Tibial nerve (tissue), 4 donors: ENCODE measurements around the gene APBB1. TPM values are rescaled to one million over a fixed set of nuclear protein-coding genes. Genes with fewer than 3 reads are reported as not detected.

Experiments
- DNase-seq, 2 donors: peaks; one replicate each; pipeline ENCODE4 v3.0.0-alpha.2; 2019; ENCODE audit warnings: low spot score in 2 of 2
- H3K27ac ChIP-seq, 4 donors: fragments of 200-600 bp; sonication (generic) in 3 of 4; one replicate each; pipeline ENCODE4 v1.5.1; 2017 to 2019; ENCODE audit warnings: mild to moderate bottlenecking in 1 of 4
- H3K27me3 ChIP-seq, 2 donors: fragments of 200-600 bp; sonication (generic) in 1 of 2; one replicate each; pipeline versions ENCODE4 v1.5.1 to v1.6.0; 2017 to 2019
- H3K36me3 ChIP-seq, 3 donors: fragments of 200-600 bp; sonication (generic); one replicate each; pipeline ENCODE4 v1.5.1; 2018 to 2019
- H3K4me1 ChIP-seq, 4 donors: fragments of 200-600 bp; sonication (generic) in 3 of 4; one replicate each; pipeline ENCODE4 v1.5.1; 2017 to 2019
- H3K4me3 ChIP-seq, 4 donors: fragments of 200-600 bp; sonication (generic) in 3 of 4; one replicate each; pipeline ENCODE4 v1.5.1; 2017 to 2019; ENCODE audit warnings: mild to moderate bottlenecking in 1 of 4, moderate library complexity in 1 of 4
- H3K9me3 ChIP-seq, 4 donors: fragments of 200-600 bp; sonication (generic) in 3 of 4; one replicate each; pipeline ENCODE4 v1.5.1; 2017 to 2019
- EP300 ChIP-seq, 2 donors: sonication (generic); formaldehyde crosslinking; IDR thresholded peaks; one replicate each; pipeline ENCODE4 v1.6.1; 2017; ENCODE audit warnings: antibody characterized with exemption in 2 of 2, mild to moderate bottlenecking in 1 of 2
- POLR2A ChIP-seq, 2 donors: fragments of 450-650 bp; IDR thresholded peaks; one replicate each; pipeline ENCODE4 v1.6.1; 2017; ENCODE audit warnings: antibody characterized with exemption in 2 of 2, mild to moderate bottlenecking in 2 of 2, moderate library complexity in 2 of 2
- WGBS, 2 donors: methylation state at CpG; one replicate each; pipeline ENCODE4 v1.1.5; 2018; 5-methylcytosine and 5-hydroxymethylcytosine counted together
- total RNA-seq, 4 donors: library from RNA; depleted of rRNA; stranded (reverse); fragments of >200 nt; gene quantifications; one replicate each; pipeline ENCODE4 v1.1.0, GENCODE V29; 2016
- TF ChIP-seq, protein P1 (sequence below), 5 experiments: fragments of 200-600 bp in 3 of 5; fragments of 450-650 bp in 2 of 5; sonication (generic) in 3 of 5; IDR thresholded peaks; one replicate each; pipeline ENCODE4 v1.5.1; 2016 to 2019; ENCODE audit warnings: antibody characterized with exemption in 5 of 5, mild to moderate bottlenecking in 3 of 5, moderate library complexity in 2 of 5

APBB1 gene
- total RNA-seq, 4 donors from 2014 or later = 56.1 to 67.6 (median 62.8) TPM

DNA sequence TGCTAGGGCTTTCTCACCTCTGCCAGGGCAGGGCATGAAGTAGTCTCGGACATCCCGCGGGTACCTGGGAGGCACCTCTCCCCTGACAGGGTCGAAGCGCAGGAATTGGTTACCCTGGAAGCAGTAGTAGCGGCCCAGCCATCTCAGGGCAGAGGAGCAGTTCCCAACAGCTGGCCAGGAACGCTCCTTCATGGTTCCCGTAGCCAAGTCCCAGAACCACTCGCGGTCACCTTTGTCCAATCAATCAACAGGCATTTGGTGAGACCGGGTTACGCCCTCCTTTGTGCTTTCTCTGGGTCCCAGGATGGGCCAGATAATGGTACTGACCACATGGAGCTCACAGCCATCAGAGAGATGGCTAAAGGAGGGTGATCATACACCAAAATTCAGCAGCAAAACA lies 18.5 kb upstream of the APBB1 start:
- TF ChIP-seq EP300 (IDR thresholded peaks at IDR 0.05) (no peak), POLR2A (IDR thresholded peaks at IDR 0.05) (no peak)
- TF ChIP-seq, protein P1, sequence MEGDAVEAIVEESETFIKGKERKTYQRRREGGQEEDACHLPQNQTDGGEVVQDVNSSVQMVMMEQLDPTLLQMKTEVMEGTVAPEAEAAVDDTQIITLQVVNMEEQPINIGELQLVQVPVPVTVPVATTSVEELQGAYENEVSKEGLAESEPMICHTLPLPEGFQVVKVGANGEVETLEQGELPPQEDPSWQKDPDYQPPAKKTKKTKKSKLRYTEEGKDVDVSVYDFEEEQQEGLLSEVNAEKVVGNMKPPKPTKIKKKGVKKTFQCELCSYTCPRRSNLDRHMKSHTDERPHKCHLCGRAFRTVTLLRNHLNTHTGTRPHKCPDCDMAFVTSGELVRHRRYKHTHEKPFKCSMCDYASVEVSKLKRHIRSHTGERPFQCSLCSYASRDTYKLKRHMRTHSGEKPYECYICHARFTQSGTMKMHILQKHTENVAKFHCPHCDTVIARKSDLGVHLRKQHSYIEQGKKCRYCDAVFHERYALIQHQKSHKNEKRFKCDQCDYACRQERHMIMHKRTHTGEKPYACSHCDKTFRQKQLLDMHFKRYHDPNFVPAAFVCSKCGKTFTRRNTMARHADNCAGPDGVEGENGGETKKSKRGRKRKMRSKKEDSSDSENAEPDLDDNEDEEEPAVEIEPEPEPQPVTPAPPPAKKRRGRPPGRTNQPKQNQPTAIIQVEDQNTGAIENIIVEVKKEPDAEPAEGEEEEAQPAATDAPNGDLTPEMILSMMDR (IDR thresholded peaks at IDR 0.05) = no peak
- WGBS, 2 donors = 93 to 95% methylated on average over 12 of the region's 12 CpGs
- Histone ChIP-seq H3K27me3 (no peaks in the 10 kb centered on the region), H3K4me1 (no peaks in the 10 kb centered on the region), H3K27ac (no peak overlapping the region), H3K9me3 (no peaks in the 10 kb centered on the region), H3K36me3 (no peaks in the 10 kb centered on the region), H3K4me3 (no peak overlapping the region)
- no peak for DNase-seq

DNA sequence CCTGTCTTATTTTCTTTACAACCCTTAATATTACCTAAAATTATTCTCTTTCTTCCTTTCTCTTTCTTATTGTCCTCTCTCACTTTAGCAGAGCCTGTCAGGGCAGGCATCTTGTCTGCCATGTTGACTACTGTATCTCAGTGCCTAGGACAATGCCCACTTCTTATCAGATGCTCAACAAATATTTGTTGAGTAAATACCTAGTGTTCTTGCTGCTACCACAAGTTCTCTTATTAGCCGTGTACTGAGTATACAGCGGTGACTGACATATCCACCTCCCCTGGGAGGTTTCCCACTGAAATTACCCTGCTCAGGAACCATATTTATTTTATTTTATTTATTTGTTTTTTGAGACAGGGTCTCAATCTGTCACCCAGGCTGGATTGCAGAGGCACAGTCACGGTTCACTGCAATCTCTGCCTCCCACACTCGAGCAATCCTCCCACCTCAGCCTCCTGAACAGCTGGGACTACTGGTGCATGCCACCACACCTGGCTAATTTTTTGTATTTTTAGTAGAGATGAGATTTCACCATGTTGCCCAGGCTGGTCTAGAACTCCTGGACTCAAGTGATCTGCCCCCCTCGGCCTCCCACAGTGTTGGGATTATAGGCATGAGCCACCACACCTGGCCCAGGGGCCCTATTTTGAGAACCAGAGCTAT lies 15.2 kb upstream of the APBB1 start:
- H3K36me3 ChIP-seq = peaks cover 0 to 6% (median 0%) of the 10 kb centered on the region in 3 donors
- no peak for DNase-seq
- H3K4me3 ChIP-seq = no peak overlapping the region
- H3K27ac ChIP-seq = no peak overlapping the region
- H3K4me1 ChIP-seq = no peaks in the 10 kb centered on the region
- TF ChIP-seq POLR2A (IDR thresholded peaks at IDR 0.05) = no peak
- TF ChIP-seq, protein P1 (IDR thresholded peaks at IDR 0.05) = no peak
- TF ChIP-seq EP300 (IDR thresholded peaks at IDR 0.05) = no peak
- WGBS, 2 donors = 74 to 80% methylated on average over 5 of the region's 5 CpGs
- no peaks in the 10 kb centered on the region for H3K27me3 ChIP-seq
- no peaks in the 10 kb centered on the region for H3K9me3 ChIP-seq

DNA sequence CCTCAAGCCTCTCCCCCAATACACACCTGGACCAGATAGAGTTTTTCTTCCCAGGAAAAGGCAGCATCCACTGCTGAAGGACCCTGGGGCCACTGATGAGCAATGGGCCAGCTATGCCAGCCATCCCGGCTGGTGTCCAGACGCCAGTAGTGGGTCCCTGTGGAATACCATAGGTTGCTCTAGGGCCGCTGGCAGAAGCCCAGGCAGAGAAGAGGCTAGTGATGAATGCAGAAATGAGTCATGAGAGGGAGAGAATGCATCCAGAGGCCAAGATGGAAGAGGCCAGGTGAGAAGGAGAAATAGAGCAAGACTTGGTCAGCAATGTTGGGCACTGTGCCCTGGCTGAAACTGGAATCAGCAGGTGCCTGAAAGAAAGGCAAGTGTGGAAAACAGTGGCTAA lies 13.0 kb upstream of the APBB1 start:
- H3K27me3 ChIP-seq = no peaks in the 10 kb centered on the region
- no peak for DNase-seq
- H3K9me3 ChIP-seq = no peaks in the 10 kb centered on the region
- H3K27ac ChIP-seq = no peak overlapping the region
- 79 to 95% methylated on average over 3 of the region's 3 CpGs for WGBS, 2 donors
- H3K36me3 ChIP-seq = peaks cover 0 to 6% (median 0%) of the 10 kb centered on the region in 3 donors
- TF ChIP-seq, protein P1 (IDR thresholded peaks at IDR 0.05) = no peak
- TF ChIP-seq POLR2A (IDR thresholded peaks at IDR 0.05) (no peak), EP300 (IDR thresholded peaks at IDR 0.05) (no peak)
- H3K4me1 ChIP-seq = no peaks in the 10 kb centered on the region
- no peak overlapping the region for H3K4me3 ChIP-seq

DNA sequence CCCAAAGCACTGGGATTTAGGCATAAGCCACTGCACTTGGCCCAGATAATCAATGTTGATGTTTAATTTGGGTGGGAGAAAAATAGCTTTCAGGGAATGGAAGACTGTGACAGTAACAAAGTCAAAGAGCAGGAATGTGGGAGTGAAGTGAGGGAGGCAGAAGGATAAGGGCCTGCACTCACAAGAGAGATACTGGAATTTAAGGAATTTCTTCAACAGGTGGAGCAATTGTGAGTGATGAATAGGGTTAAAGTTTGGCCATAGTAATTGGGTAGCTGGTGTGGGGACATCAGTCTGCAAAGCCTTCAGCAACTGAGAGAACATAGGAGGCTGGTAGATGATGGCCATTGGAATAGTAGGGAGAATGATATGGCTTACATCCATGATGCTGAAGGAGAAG lies 8.6 kb upstream of the APBB1 start:
- Histone ChIP-seq H3K27me3 (no peaks in the 10 kb centered on the region), H3K36me3 (peaks cover 0 to 6% (median 0%) of the 10 kb centered on the region in 3 donors), H3K9me3 (no peaks in the 10 kb centered on the region), H3K4me3 (no peak overlapping the region), H3K27ac (no peak overlapping the region), H3K4me1 (no peaks in the 10 kb centered on the region)
- no peak for DNase-seq
- no peak for TF ChIP-seq POLR2A (IDR thresholded peaks at IDR 0.05)
- TF ChIP-seq EP300 (IDR thresholded peaks at IDR 0.05) = no peak
- TF ChIP-seq, protein P1 (IDR thresholded peaks at IDR 0.05) = no peak

DNA sequence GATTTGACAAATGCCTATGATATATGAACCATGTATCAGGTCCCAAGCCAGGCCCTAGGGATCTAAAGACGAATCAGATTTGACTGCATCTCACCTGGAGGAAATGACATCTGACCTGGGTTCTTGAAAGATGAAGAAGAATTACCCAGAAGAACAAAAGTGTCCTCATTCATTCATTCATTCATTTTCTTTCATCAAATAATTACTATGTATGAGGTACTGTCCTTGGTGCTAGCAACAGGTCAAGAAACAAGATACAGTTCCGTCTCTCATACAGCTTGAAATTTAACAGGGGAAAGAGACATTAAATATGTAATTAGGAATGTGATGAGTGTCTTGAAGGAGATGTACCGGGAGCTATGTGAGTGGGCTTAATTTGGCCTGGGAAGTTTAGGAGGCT lies 1.8 kb upstream of the APBB1 start:
- DNase-seq = no peak
- Histone ChIP-seq H3K27ac (no peak overlapping the region), H3K27me3 (no peaks in the 10 kb centered on the region), H3K4me3 (no peak overlapping the region), H3K9me3 (no peaks in the 10 kb centered on the region), H3K36me3 (no peaks in the 10 kb centered on the region), H3K4me1 (peaks cover 0 to 32% (median 8%) of the 10 kb centered on the region in 4 donors)
- WGBS, 2 donors = 93 to 95% methylated on average over 3 of the region's 3 CpGs
- TF ChIP-seq EP300 (IDR thresholded peaks at IDR 0.05) (no peak), POLR2A (IDR thresholded peaks at IDR 0.05) (no peak)
- TF ChIP-seq, protein P1 (IDR thresholded peaks at IDR 0.05) = no peak
